ENCODE measurements around the gene TEDDM1. TPM values are rescaled to one million over a fixed set of nuclear protein-coding genes. Genes with fewer than 3 reads are reported as not detected.
"Not testable (repeated sequence)": the region's sequence is repeated elsewhere in the genome, so short reads cannot be mapped to it uniquely, and the experiment has no call there.

Gene TEDDM1
- total RNA-seq, 1 donor from 2014 or later = not detected

DNA sequence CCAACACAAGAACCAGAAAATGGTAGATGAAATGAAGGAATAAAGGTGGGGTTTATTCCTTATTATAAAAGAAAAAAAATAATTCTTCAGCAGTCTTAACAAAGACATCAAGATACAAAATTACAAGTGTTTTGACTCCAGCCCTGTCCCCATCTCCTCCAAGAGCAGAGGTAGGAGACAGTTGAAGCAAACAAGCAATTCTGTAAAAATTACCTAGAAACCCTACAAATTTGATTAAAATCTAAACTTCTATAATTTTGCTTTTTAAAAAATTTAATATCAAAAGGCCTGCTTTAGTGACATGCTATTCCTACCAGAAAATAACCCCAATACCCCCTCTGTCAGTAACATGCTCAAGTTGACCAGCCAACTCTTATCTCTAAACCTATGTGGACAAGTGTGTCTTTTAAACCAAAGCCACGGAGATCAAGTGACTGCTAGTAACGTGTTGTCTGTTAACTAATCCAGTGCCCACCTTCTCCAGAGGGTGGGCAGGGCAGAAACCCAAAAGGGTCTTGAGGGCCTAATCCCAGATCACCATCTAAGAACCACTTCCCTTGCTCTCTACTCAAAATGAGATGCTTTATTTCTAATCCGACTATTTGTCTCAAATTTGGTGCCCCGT, 17.3 kb downstream of the TEDDM1 start:
- Histone ChIP-seq H3K4me3 (ENCODE audit: low read length in 3 of 3) (no peak overlapping the region), H3K27me3 (ENCODE audit: control insufficient read depth in 3 of 3, insufficient read depth in 3 of 3, low read length in 3 of 3) (no peaks in the 10 kb centered on the region), H3K36me3 (ENCODE audit: control insufficient read depth in 3 of 3, insufficient read depth in 3 of 3, low read length in 3 of 3) (peaks cover 56 to 66% (median 57%) of the 10 kb centered on the region in 3 donors), H3K27ac (ENCODE audit: low read depth, low read length) (no peak overlapping the region), H3K9ac (ENCODE audit: low read depth in 1 of 3, low read length in 3 of 3) (no peak overlapping the region), H3K9me3 (ENCODE audit: control insufficient read depth in 3 of 3, low read length in 3 of 3) (no peaks in the 10 kb centered on the region), H3K4me1 (ENCODE audit: control insufficient read depth in 3 of 3, insufficient read depth in 3 of 3, low read length in 3 of 3) (peaks cover 7 to 29% (median 16%) of the 10 kb centered on the region in 3 donors)

DNA sequence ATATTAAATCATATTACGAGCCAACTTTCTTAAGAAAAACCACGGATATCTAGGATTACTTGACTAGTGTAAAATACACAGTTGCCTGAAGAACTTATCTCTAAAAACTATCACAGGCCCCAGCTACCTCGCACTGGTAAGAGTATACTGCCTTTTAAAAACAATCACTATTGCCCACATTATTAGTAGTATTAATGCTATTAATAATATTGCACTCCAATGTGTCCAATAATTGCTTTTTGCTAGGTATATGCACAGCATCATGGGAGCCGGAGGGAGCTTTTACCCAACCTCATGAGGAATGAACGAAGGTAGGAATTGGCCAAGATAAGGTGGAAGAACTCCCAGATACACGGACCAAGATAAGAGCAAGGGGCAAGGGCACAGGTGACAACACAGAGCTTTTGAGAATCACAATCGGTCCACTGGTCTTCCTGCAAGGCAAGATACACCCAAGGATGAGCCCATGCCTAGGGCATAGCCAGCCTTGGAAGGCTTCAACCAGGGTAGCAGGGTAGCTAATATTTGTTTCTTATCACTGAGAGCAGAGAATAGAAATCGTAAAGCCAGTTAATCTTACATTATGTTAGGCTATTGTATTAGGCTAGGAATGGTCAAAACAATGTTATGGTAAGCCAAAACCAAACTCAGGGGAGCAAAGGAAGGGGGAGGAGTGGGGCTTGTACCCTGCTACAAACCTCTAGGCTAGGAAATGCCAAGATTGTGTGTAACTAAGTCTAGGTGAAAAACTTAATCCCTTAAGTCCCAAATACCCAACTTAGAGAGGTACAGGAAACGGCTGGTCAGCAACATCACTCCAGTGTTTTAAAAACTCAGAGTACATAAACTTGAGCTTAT, 18.3 kb downstream of the TEDDM1 start:
- Histone ChIP-seq H3K4me3 (ENCODE audit: low read length in 3 of 3) (no peak overlapping the region), H3K27ac (ENCODE audit: low read depth, low read length) (peak overlapping the region; percentile 23), H3K36me3 (ENCODE audit: control insufficient read depth in 3 of 3, insufficient read depth in 3 of 3, low read length in 3 of 3) (peaks cover 47 to 57% (median 49%) of the 10 kb centered on the region in 3 donors), H3K27me3 (ENCODE audit: control insufficient read depth in 3 of 3, insufficient read depth in 3 of 3, low read length in 3 of 3) (no peaks in the 10 kb centered on the region), H3K9me3 (ENCODE audit: control insufficient read depth in 3 of 3, low read length in 3 of 3) (no peaks in the 10 kb centered on the region), H3K9ac (ENCODE audit: low read depth in 1 of 3, low read length in 3 of 3) (no peak overlapping the region), H3K4me1 (ENCODE audit: control insufficient read depth in 3 of 3, insufficient read depth in 3 of 3, low read length in 3 of 3) (peaks cover 10 to 29% (median 13%) of the 10 kb centered on the region in 3 donors)

DNA sequence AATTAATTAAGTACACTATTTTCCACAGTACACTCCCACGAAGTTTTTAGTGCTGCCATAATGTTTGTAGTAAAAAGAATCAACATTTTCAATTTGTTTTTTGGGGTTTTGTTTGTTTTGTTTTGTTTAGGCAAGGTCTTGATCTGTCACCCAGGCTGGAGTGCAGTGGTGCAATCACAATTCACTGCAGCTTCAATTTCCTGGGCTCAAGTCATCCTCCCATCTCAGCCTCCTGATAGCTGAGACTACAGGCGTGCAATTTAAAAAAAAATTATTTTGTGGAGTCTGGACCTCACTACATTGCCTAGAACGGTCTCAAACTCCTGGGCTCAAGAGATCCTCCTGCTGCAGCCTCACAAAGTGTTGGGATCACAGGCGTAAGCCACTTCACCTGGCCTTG, 20.3 kb downstream of the TEDDM1 start:
- no peak overlapping the region for H3K27ac ChIP-seq (ENCODE audit: low read depth, low read length)
- no peak overlapping the region for H3K9ac ChIP-seq (ENCODE audit: low read depth in 1 of 3, low read length in 3 of 3)
- no peaks in the 10 kb centered on the region for H3K9me3 ChIP-seq (ENCODE audit: control insufficient read depth in 3 of 3, low read length in 3 of 3)
- peaks cover under 1 to 13% (median 11%) of the 10 kb centered on the region in 3 donors for H3K4me1 ChIP-seq (ENCODE audit: control insufficient read depth in 3 of 3, insufficient read depth in 3 of 3, low read length in 3 of 3)
- H3K4me3 ChIP-seq (ENCODE audit: low read length in 3 of 3) = no peak overlapping the region
- peaks cover 28 to 37% (median 29%) of the 10 kb centered on the region in 3 donors for H3K36me3 ChIP-seq (ENCODE audit: control insufficient read depth in 3 of 3, insufficient read depth in 3 of 3, low read length in 3 of 3)
- no peaks in the 10 kb centered on the region for H3K27me3 ChIP-seq (ENCODE audit: control insufficient read depth in 3 of 3, insufficient read depth in 3 of 3, low read length in 3 of 3)

DNA sequence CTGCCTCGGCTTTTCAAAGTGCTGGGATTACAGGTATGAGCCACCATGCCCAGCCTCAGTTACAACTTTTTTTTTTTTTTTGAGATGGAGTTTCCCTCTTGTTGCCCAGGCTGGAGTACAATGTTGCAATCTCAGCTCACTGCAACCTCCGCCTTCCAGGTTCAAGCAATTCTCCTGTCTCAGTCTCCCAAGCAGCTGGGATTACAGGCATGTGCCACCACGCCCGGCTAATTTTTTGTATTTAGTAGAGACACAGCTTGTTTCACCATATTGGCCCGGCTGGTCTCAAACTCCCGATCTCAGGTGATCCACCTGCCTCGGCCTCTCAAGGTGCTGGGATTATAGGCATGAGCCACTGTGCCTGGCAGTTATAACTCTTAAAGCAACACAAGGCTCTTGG, 20.7 kb downstream of the TEDDM1 start:
- H3K4me3 ChIP-seq (ENCODE audit: low read length in 3 of 3); H3K27ac ChIP-seq (ENCODE audit: low read depth, low read length); H3K27me3 ChIP-seq (ENCODE audit: control insufficient read depth in 3 of 3, insufficient read depth in 3 of 3, low read length in 3 of 3); H3K9ac ChIP-seq (ENCODE audit: low read depth in 1 of 3, low read length in 3 of 3); H3K9me3 ChIP-seq (ENCODE audit: control insufficient read depth in 3 of 3, low read length in 3 of 3): not testable (repeated sequence)
- H3K4me1 ChIP-seq (ENCODE audit: control insufficient read depth in 3 of 3, insufficient read depth in 3 of 3, low read length in 3 of 3) = peaks cover 0 to 13% (median 11%) of the 10 kb centered on the region in 3 donors
- H3K36me3 ChIP-seq (ENCODE audit: control insufficient read depth in 3 of 3, insufficient read depth in 3 of 3, low read length in 3 of 3) = peaks cover 24 to 33% (median 26%) of the 10 kb centered on the region in 3 donors

DNA sequence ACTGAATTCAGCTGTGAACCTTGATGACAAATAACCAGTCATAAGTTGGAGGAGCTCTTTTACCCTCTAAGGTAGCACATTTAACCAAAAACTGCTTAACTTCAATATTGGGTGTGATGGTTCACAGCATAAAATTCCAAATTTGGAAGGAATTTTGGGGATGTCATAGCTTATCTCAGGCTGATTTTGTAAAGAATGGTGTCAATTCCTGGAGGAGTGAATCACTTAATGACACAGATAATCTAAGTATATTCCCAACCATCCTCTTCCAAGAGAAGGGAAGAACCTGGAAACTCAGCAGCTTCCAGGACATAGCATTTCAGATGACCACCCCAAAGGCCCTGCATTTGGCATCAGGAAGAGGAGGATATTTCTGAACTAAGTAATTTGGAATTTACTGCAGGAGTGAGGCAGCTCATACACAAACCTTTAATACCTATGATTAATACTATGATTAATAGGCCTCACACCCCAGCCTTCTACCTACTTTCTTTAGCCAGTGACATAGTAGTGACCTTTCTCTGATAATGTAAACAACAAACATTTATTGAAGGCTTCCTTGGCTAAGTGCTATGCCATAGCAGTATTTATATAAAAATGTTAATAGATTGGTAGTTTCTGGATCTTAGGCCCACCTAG, 23.4 kb downstream of the TEDDM1 start:
- Histone ChIP-seq H3K9ac (ENCODE audit: low read depth in 1 of 3, low read length in 3 of 3) (no peak overlapping the region), H3K27ac (ENCODE audit: low read depth, low read length) (peak overlapping the region; percentile 61), H3K4me1 (ENCODE audit: control insufficient read depth in 3 of 3, insufficient read depth in 3 of 3, low read length in 3 of 3) (peaks cover 5 to 19% (median 11%) of the 10 kb centered on the region in 3 donors), H3K9me3 (ENCODE audit: control insufficient read depth in 3 of 3, low read length in 3 of 3) (no peaks in the 10 kb centered on the region), H3K27me3 (ENCODE audit: control insufficient read depth in 3 of 3, insufficient read depth in 3 of 3, low read length in 3 of 3) (no peaks in the 10 kb centered on the region), H3K4me3 (ENCODE audit: low read length in 3 of 3) (no peak overlapping the region), H3K36me3 (ENCODE audit: control insufficient read depth in 3 of 3, insufficient read depth in 3 of 3, low read length in 3 of 3) (peaks cover under 1 to 7% (median 5%) of the 10 kb centered on the region in 3 donors)

DNA sequence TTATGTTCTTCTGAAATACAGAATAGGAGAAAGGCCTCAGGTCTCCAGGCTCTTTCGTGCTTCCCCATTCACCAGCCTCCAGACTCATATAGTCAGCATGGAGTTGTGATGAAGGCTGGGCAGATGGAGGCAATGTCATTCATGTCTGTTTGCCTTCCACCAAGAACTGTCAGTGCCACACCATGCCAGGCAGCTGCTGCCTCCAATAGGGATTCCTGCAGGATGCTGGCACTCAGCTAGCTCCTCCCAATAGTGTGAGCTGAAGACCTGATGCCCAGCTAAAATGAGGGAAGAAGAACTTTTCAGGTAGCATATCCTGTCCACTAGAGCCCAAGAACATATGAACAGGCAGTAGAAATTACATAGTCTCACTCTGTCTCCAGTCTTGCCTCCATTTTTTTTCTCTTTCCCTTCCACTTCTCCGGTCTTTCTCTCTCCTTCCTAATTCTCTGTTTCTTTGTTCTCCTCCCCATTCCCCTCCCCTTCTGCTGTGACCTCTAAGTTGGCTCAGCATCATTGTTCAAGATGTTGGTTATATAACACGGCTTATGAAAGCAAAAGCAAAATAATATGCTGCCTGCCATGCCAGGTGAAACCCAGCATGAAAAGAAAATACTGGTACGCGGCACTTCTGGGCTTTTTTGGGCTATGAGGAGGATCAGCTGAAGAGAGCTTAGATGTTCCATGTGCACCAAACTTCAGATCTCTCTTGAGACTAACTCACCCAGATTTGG, 26.2 kb downstream of the TEDDM1 start:
- Histone ChIP-seq H3K36me3 (ENCODE audit: control insufficient read depth in 3 of 3, insufficient read depth in 3 of 3, low read length in 3 of 3) (no peaks in the 10 kb centered on the region), H3K9me3 (ENCODE audit: control insufficient read depth in 3 of 3, low read length in 3 of 3) (no peaks in the 10 kb centered on the region), H3K27me3 (ENCODE audit: control insufficient read depth in 3 of 3, insufficient read depth in 3 of 3, low read length in 3 of 3) (no peaks in the 10 kb centered on the region), H3K4me3 (ENCODE audit: low read length in 3 of 3) (peak overlapping the region in 1 of 3 donors; percentile 54), H3K27ac (ENCODE audit: low read depth, low read length) (no peak overlapping the region), H3K9ac (ENCODE audit: low read depth in 1 of 3, low read length in 3 of 3) (peak overlapping the region in 1 of 3 donors; percentile 12), H3K4me1 (ENCODE audit: control insufficient read depth in 3 of 3, insufficient read depth in 3 of 3, low read length in 3 of 3) (peaks cover 5 to 28% (median 11%) of the 10 kb centered on the region in 3 donors)

DNA sequence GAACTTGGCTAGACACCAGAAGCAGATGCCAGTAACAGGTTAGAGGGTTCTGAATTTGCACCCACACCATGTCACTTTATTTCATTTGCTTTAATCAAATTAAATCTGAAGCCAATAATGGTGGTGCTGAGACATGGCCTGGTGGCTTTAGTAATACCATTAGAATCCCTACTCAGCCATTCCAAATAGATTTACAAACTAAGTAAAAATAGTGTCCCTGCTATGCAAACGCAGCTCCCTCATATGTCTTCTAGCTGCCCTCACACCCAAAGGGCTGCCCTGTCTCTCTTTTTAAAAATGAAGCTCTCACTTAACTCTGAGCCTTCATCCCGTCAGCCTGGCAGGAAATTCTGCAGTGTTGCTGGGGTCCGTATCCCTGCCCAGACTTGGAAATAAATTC, 29.9 kb downstream of the TEDDM1 start:
- no peak overlapping the region for H3K27ac ChIP-seq (ENCODE audit: low read depth, low read length)

DNA sequence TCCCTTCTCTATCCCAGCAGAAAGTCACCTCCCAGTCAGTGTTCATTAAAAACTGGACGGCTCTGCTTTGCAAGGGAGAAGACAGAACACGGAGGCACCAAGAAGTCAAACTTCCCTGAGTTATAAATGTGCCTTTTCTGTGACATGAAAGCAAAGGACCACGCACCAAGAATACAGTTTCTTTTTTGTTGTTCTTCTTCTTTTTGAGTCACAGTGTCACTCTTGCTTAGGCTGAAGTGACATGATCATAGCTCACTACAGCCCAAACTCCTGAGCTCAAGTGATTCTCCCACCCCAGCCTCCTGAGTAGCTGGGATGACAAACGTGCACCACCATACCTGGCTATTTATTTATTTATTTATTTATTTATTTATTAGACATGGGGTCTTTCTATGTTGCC, 31.6 kb downstream of the TEDDM1 start:
- no peaks in the 10 kb centered on the region for H3K27me3 ChIP-seq (ENCODE audit: control insufficient read depth in 3 of 3, insufficient read depth in 3 of 3, low read length in 3 of 3)
- H3K27ac ChIP-seq (ENCODE audit: low read depth, low read length) = no peak overlapping the region

More for the DNA sequence above, 29.9 kb downstream of the TEDDM1 start:
- Histone ChIP-seq H3K27me3 (ENCODE audit: control insufficient read depth in 3 of 3, insufficient read depth in 3 of 3, low read length in 3 of 3) (no peaks in the 10 kb centered on the region), H3K4me3 (ENCODE audit: low read length in 3 of 3) (no peak overlapping the region), H3K4me1 (ENCODE audit: control insufficient read depth in 3 of 3, insufficient read depth in 3 of 3, low read length in 3 of 3) (peaks cover 2 to 15% (median 5%) of the 10 kb centered on the region in 3 donors), H3K9me3 (ENCODE audit: control insufficient read depth in 3 of 3, low read length in 3 of 3) (no peaks in the 10 kb centered on the region), H3K9ac (ENCODE audit: low read depth in 1 of 3, low read length in 3 of 3) (no peak overlapping the region), H3K36me3 (ENCODE audit: control insufficient read depth in 3 of 3, insufficient read depth in 3 of 3, low read length in 3 of 3) (no peaks in the 10 kb centered on the region)

DNA sequence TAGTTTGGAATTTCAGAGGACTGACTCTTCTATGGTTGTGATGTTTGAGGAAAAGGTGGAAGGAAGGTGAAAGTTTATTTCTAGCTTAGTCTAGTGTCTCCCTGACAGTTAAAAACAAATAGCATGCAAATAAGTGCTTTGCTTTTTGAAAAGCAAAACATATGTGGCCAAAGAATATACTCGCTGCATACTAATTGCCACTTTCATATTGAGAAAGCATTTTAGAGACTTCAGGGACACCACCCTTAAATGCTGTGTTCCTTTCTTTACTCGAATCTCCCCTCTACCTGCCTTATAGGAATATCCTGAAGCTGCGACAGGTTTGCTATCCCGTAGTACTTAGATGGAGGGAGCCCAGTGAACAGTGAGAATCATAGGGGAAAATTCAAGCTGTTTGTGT, 32.1 kb downstream of the TEDDM1 start:
- Histone ChIP-seq H3K4me3 (ENCODE audit: low read length in 3 of 3) (no peak overlapping the region), H3K27ac (ENCODE audit: low read depth, low read length) (no peak overlapping the region), H3K9me3 (ENCODE audit: control insufficient read depth in 3 of 3, low read length in 3 of 3) (no peaks in the 10 kb centered on the region), H3K9ac (ENCODE audit: low read depth in 1 of 3, low read length in 3 of 3) (no peak overlapping the region), H3K36me3 (ENCODE audit: control insufficient read depth in 3 of 3, insufficient read depth in 3 of 3, low read length in 3 of 3) (no peaks in the 10 kb centered on the region), H3K27me3 (ENCODE audit: control insufficient read depth in 3 of 3, insufficient read depth in 3 of 3, low read length in 3 of 3) (no peaks in the 10 kb centered on the region), H3K4me1 (ENCODE audit: control insufficient read depth in 3 of 3, insufficient read depth in 3 of 3, low read length in 3 of 3) (peaks cover 2 to 13% (median 8%) of the 10 kb centered on the region in 3 donors)

More for the DNA sequence above, 31.6 kb downstream of the TEDDM1 start:
- no peaks in the 10 kb centered on the region for H3K9me3 ChIP-seq (ENCODE audit: control insufficient read depth in 3 of 3, low read length in 3 of 3)
- H3K4me1 ChIP-seq (ENCODE audit: control insufficient read depth in 3 of 3, insufficient read depth in 3 of 3, low read length in 3 of 3) = peaks cover 0 to 9% (median 2%) of the 10 kb centered on the region in 3 donors
- H3K4me3 ChIP-seq (ENCODE audit: low read length in 3 of 3) = no peak overlapping the region
- no peak overlapping the region for H3K9ac ChIP-seq (ENCODE audit: low read depth in 1 of 3, low read length in 3 of 3)
- no peaks in the 10 kb centered on the region for H3K36me3 ChIP-seq (ENCODE audit: control insufficient read depth in 3 of 3, insufficient read depth in 3 of 3, low read length in 3 of 3)
